K562 (cell line): ENCODE results near the gene GRWD1. TPM values are rescaled to one million over a fixed set of nuclear protein-coding genes. Genes with fewer than 3 reads are reported as not detected.

ENCODE experiments used
- ADNP ChIP-seq: fragments of 200-800 bp; sonication (Bioruptor generic); IDR thresholded peaks from 2 replicates; pipeline ENCODE4 v1.6.1; 2016; ENCODE audit warnings: missing genetic modification characterization, missing compliant biosample characterization
- BCOR ChIP-seq: fragments of 450-650 bp; IDR thresholded peaks from 2 replicates; pipeline ENCODE4 v1.6.1; 2016
- CC2D1A ChIP-seq: fragments of 450-650 bp; IDR thresholded peaks from 2 replicates; pipeline ENCODE4 v1.6.1; 2017; ENCODE audit warnings: mild to moderate bottlenecking
- CTBP1 ChIP-seq: fragments of 450-650 bp; IDR thresholded peaks from 2 replicates; pipeline ENCODE4 v1.6.1; 2016; ENCODE audit warnings: borderline replicate concordance
- EP400 ChIP-seq: fragments of 450-650 bp; IDR thresholded peaks from 2 replicates; pipeline ENCODE4 v1.6.1; 2017; ENCODE audit warnings: antibody characterized with exemption, mild to moderate bottlenecking, moderate library complexity
- HINFP ChIP-seq: fragments of 450-650 bp; conservative IDR thresholded peaks from 2 replicates; pipeline ENCODE4 v1.6.1; 2016; ENCODE audit warnings: missing genetic modification characterization, low read depth, mild to moderate bottlenecking, control low read depth, missing compliant biosample characterization
- MAFK ChIP-seq: IDR thresholded peaks from 2 replicates; pipeline ENCODE4 v1.6.1; 2011; ENCODE audit warnings: low read length, improper control_type of control experiment
- MAX ChIP-seq: sonication (generic); formaldehyde crosslinking; IDR thresholded peaks from 2 replicates; pipeline ENCODE4 v1.9.0; 2022; ENCODE audit warnings: mild to moderate bottlenecking, missing genetic modification reagents
- MTA3 ChIP-seq: fragments of 450-650 bp; formaldehyde crosslinking; IDR thresholded peaks from 2 replicates; pipeline ENCODE4 v1.6.1; 2017; ENCODE audit warnings: mild to moderate bottlenecking, borderline replicate concordance
- NFYB ChIP-seq: IDR thresholded peaks from 2 replicates; pipeline ENCODE4 v1.6.1; 2011; ENCODE audit warnings: mild to moderate bottlenecking, moderate library complexity; ENCODE audit not compliant: insufficient read length; ENCODE audit errors: extremely low read depth
- POLR2G ChIP-seq: fragments of 200-400 bp; formaldehyde crosslinking; IDR thresholded peaks from 2 replicates; pipeline ENCODE4 v1.6.1; 2017; ENCODE audit warnings: low read depth, mild to moderate bottlenecking, antibody characterized with exemption, low read length, moderate library complexity
- PURB ChIP-seq: sonication (generic); formaldehyde crosslinking; IDR thresholded peaks from 2 replicates; pipeline ENCODE4 v1.9.0; 2021; ENCODE audit warnings: low read depth, mild to moderate bottlenecking, missing genetic modification reagents
- RCOR1 ChIP-seq, 2 experiments: IDR thresholded peaks; 2 replicates each; pipeline ENCODE4 v1.6.1; 2012; ENCODE audit warnings: low read depth in 2 of 2, low read length in 2 of 2, borderline replicate concordance in 1 of 2, improper control_type of control experiment in 1 of 2
- RFX1 ChIP-seq: fragments of 450-650 bp; IDR thresholded peaks from 2 replicates; pipeline ENCODE4 v1.6.1; 2016; ENCODE audit warnings: mild to moderate bottlenecking, moderate library complexity
- SLC30A9 ChIP-seq: fragments of 250-450 bp; sonication (Bioruptor Pico); IDR thresholded peaks from 2 replicates; pipeline ENCODE4 v1.8.0; 2022; ENCODE audit warnings: mild to moderate bottlenecking, moderate library complexity
- TEAD4 ChIP-seq, 2 experiments: sonication (generic) in 1 of 2; formaldehyde crosslinking in 1 of 2; IDR thresholded peaks; 2 replicates each; pipeline versions ENCODE4 v1.6.1 to v1.8.0; 2012 to 2022; ENCODE audit warnings: borderline replicate concordance in 1 of 2, inconsistent platforms in 1 of 2, low read length in 1 of 2, mild to moderate bottlenecking in 1 of 2, missing genetic modification reagents in 1 of 2
- THRA ChIP-seq: fragments of 450-650 bp; IDR thresholded peaks from 2 replicates; pipeline ENCODE4 v1.6.1; 2017; ENCODE audit warnings: mild to moderate bottlenecking, moderate library complexity
- TSC22D4 ChIP-seq: fragments of 450-650 bp; IDR thresholded peaks from 2 replicates; pipeline ENCODE4 v1.6.1; 2016; ENCODE audit warnings: missing genetic modification characterization, missing biosample characterization, control low read depth
- ZBTB1 ChIP-seq: sonication (generic); formaldehyde crosslinking; IDR thresholded peaks from 2 replicates; pipeline ENCODE4 v1.8.1; 2023; ENCODE audit warnings: missing genetic modification reagents, low read depth, mild to moderate bottlenecking, borderline replicate concordance
- ZC3H11A ChIP-seq: IDR thresholded peaks from 2 replicates; pipeline ENCODE4 v1.6.1; 2012; ENCODE audit warnings: low read depth, low read length, improper control_type of control experiment
- ZKSCAN3 ChIP-seq: fragments of 250-450 bp; sonication (Bioruptor Pico); IDR thresholded peaks from 2 replicates; pipeline ENCODE4 v1.4.0; 2020
- ZNF174 ChIP-seq: fragments of 250-450 bp; sonication (Bioruptor Pico); IDR thresholded peaks from 2 replicates; pipeline ENCODE4 v1.4.0; 2020; ENCODE audit warnings: mild to moderate bottlenecking
- ZNF717 ChIP-seq: fragments of 250-450 bp; sonication (Bioruptor Pico); IDR thresholded peaks from 2 replicates; pipeline ENCODE4 v1.5.0; 2021
- polyA plus RNA-seq, 8 experiments: library from polyadenylated mRNA; depleted of rRNA in 4 of 8; stranded (reverse) in 5 of 8; unstranded in 3 of 8; fragments of >200 nt; fragmentation: Nextera tagmentation in 2 of 8; fragmentation: Illumina TruSeq in 1 of 8; extraction: Ambion mirVana in 2 of 8; extraction: Trizol in 1 of 8; gene quantifications; 2 replicates each; pipeline versions ENCODE4 v1.2.1 to v1.2.3, GENCODE V29; 2011 to 2014; ENCODE audit warnings: inconsistent platforms in 1 of 8, missing spikeins in 1 of 8
- total RNA-seq, 7 experiments: library from RNA; depleted of rRNA in 6 of 7; stranded (reverse); fragments of >200 nt in 6 of 7; fragmentation: Illumina TruSeq in 2 of 7; extraction: Trizol in 2 of 7; gene quantifications; 2 replicates each; pipeline versions ENCODE4 v1.2.1 to v1.2.3, GENCODE V29; 2011 to 2021; ENCODE audit warnings: low replicate concordance in 1 of 7
- TF ChIP-seq, protein P1 (sequence below): fragments of 250-450 bp; sonication (Bioruptor Pico); IDR thresholded peaks from 2 replicates; pipeline ENCODE4 v1.5.0; 2020; ENCODE audit warnings: mild to moderate bottlenecking
- TF ChIP-seq, protein P2 (sequence below): fragments of 450-650 bp; formaldehyde crosslinking; IDR thresholded peaks from 2 replicates; pipeline ENCODE4 v1.4.0; 2022; ENCODE audit warnings: mild to moderate bottlenecking, moderate library complexity

The GRWD1 gene
- total and polyA plus RNA-seq, 9 of the 15 experiments (the other 6 are each of a cell fraction or from before 2014, with no cell fraction given): 1.5 to 87.2 (median 24.5) TPM

- no peak for TF ChIP-seq TSC22D4 (tag)
- TF ChIP-seq, protein P1, sequence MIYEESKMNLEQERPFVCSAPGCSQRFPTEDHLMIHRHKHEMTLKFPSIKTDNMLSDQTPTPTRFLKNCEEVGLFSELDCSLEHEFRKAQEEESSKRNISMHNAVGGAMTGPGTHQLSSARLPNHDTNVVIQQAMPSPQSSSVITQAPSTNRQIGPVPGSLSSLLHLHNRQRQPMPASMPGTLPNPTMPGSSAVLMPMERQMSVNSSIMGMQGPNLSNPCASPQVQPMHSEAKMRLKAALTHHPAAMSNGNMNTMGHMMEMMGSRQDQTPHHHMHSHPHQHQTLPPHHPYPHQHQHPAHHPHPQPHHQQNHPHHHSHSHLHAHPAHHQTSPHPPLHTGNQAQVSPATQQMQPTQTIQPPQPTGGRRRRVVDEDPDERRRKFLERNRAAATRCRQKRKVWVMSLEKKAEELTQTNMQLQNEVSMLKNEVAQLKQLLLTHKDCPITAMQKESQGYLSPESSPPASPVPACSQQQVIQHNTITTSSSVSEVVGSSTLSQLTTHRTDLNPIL (CRISPR knock-in tag): no peak
- peak; percentile 60; the same call in 1 of the 2 replicates for TF ChIP-seq BCOR
- TF ChIP-seq CC2D1A: peak; percentile 78
- TF ChIP-seq ZNF174: no peak
- TF ChIP-seq TEAD4 (IDR thresholded peaks at IDR 0.05; ENCODE audit: low read length): peak; percentile 29; the same call in 1 of the 2 replicates
- no peak for TF ChIP-seq TEAD4 (CRISPR knock-in tag; IDR thresholded peaks at IDR 0.05; ENCODE audit: borderline replicate concordance)
- TF ChIP-seq, protein P2, sequence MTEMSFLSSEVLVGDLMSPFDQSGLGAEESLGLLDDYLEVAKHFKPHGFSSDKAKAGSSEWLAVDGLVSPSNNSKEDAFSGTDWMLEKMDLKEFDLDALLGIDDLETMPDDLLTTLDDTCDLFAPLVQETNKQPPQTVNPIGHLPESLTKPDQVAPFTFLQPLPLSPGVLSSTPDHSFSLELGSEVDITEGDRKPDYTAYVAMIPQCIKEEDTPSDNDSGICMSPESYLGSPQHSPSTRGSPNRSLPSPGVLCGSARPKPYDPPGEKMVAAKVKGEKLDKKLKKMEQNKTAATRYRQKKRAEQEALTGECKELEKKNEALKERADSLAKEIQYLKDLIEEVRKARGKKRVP (CRISPR knock-in tag): no peak
- no peak for TF ChIP-seq NFYB
- peak in 1 of 2 experiments; percentile 52; a peak in 2 of 4 replicates for TF ChIP-seq RCOR1 (IDR thresholded peaks at IDR 0.05; ENCODE audit: borderline replicate concordance in 1 of 2, low read depth in 2 of 2, low read length in 2 of 2)
- no peak for TF ChIP-seq POLR2G
- no peak for TF ChIP-seq ZBTB1 (CRISPR knock-in tag)
- no peak for TF ChIP-seq PURB (CRISPR knock-in tag)
- TF ChIP-seq ZNF717 (CRISPR knock-in tag): no peak
- no peak for TF ChIP-seq MAX (CRISPR knock-in tag)
- TF ChIP-seq EP400: no peak
- TF ChIP-seq ZC3H11A: no peak
- no peak for TF ChIP-seq ZKSCAN3 (CRISPR knock-in tag)
- TF ChIP-seq SLC30A9 (CRISPR knock-in tag): no peak
- TF ChIP-seq RFX1: no peak
- TF ChIP-seq ADNP: no peak
- TF ChIP-seq CTBP1: no peak
- TF ChIP-seq HINFP: no peak
- no peak for TF ChIP-seq THRA
- no peak for TF ChIP-seq MAFK
- 0 out of 2 replicates have a peak, but pooled peaks have one; percentile 34 for TF ChIP-seq MTA3
These were observed 60.5 kb downstream of the GRWD1 start (continued) for GRCh38 chr19:48506138-48506733.
